GM23338 (cell line): Measurements from ENCODE around the gene HRK. TPM values are rescaled to one million over a fixed set of nuclear protein-coding genes. Genes with fewer than 3 reads are reported as not detected.

ENCODE experiments used
- ATAC-seq: fragments of 200-7000 bp; cut with Tn5 transposase; 3 replicates; pipeline ENCODE4 v1.9.1; 2020
- DNase-seq: peaks from one replicate; pipeline ENCODE4 v3.0.0-alpha.2; 2015; ENCODE audit warnings: low spot score
- H2AFZ ChIP-seq: fragments of 200-600 bp; sonication (generic); 2 replicates; pipeline ENCODE4 v1.8.0; 2016; ENCODE audit warnings: antibody characterized with exemption, mild to moderate bottlenecking, moderate library complexity
- H3F3A ChIP-seq: fragments of 200-600 bp; sonication (generic); replicated peaks from 2 replicates; pipeline ENCODE4 v1.8.0; 2017; ENCODE audit warnings: antibody characterized with exemption, mixed run types, low read depth
- H3K27ac ChIP-seq: fragments of 200-600 bp; sonication (generic); 2 replicates; pipeline ENCODE4 v1.6.1; 2016; ENCODE audit warnings: low read depth
- H3K27me3 ChIP-seq: fragments of 200-600 bp; sonication (generic); 2 replicates; pipeline ENCODE4 v1.8.0; 2016; ENCODE audit warnings: mild to moderate bottlenecking, mixed run types, moderate library complexity; ENCODE audit not compliant: insufficient read depth
- H3K36me3 ChIP-seq: fragments of 200-600 bp; sonication (generic); 2 replicates; pipeline ENCODE4 v1.8.0; 2016; ENCODE audit warnings: mild to moderate bottlenecking; ENCODE audit not compliant: insufficient read depth
- H3K4me1 ChIP-seq: fragments of 200-600 bp; sonication (generic); 2 replicates; pipeline ENCODE4 v1.8.0; 2016; ENCODE audit warnings: mild to moderate bottlenecking, moderate library complexity; ENCODE audit not compliant: insufficient read depth
- H3K4me2 ChIP-seq: fragments of 200-600 bp; sonication (generic); 2 replicates; pipeline ENCODE4 v1.7.1; 2017; ENCODE audit warnings: mixed run types
- H3K4me3 ChIP-seq: fragments of 200-600 bp; sonication (generic); 2 replicates; pipeline ENCODE4 v1.6.1; 2016; ENCODE audit warnings: mixed run types
- H3K79me2 ChIP-seq: fragments of 200-600 bp; sonication (generic); replicated peaks from 2 replicates; pipeline ENCODE4 v1.8.0; 2017; ENCODE audit warnings: mild to moderate bottlenecking; ENCODE audit not compliant: insufficient read depth
- H3K9me2 ChIP-seq: fragments of 200-600 bp; sonication (generic); 2 replicates; pipeline ENCODE4 v1.8.0; 2017; ENCODE audit not compliant: insufficient read depth
- H4K20me1 ChIP-seq: fragments of 200-600 bp; sonication (generic); replicated peaks from 2 replicates; pipeline ENCODE4 v1.8.0; 2017; ENCODE audit warnings: mild to moderate bottlenecking; ENCODE audit not compliant: insufficient read depth
- H3K27ac Mint-ChIP-seq: 2 replicates; pipeline ENCODE4 v1.8.0; 2020; ENCODE audit warnings: inconsistent platforms, mild to moderate bottlenecking, moderate library complexity, mixed read lengths
- H3K27me3 Mint-ChIP-seq: 3 replicates; pipeline ENCODE4 v1.8.0; 2022; ENCODE audit warnings: low read depth, mild to moderate bottlenecking, moderate library complexity, mixed read lengths, inconsistent platforms; ENCODE audit not compliant: insufficient read depth, poor library complexity
- H3K36me3 Mint-ChIP-seq: 3 replicates; pipeline ENCODE4 v1.8.0; 2021; ENCODE audit warnings: low read depth, mild to moderate bottlenecking, inconsistent platforms, moderate library complexity, mixed read lengths
- H3K4me1 Mint-ChIP-seq: 3 replicates; pipeline ENCODE4 v1.8.0; 2020; ENCODE audit warnings: mild to moderate bottlenecking, inconsistent platforms, mixed read lengths
- H3K4me3 Mint-ChIP-seq: 3 replicates; pipeline ENCODE4 v1.8.0; 2021; ENCODE audit warnings: moderate library complexity, mild to moderate bottlenecking, inconsistent platforms, mixed read lengths
- H3K9me3 Mint-ChIP-seq: 3 replicates; pipeline ENCODE4 v1.8.0; 2020; ENCODE audit warnings: moderate library complexity, mild to moderate bottlenecking, inconsistent platforms, mixed read lengths
- CREB1 ChIP-seq: fragments of 250-450 bp; sonication (Bioruptor Pico); IDR thresholded peaks from 2 replicates; pipeline ENCODE4 v1.5.0; 2020; ENCODE audit warnings: low read depth, mild to moderate bottlenecking, moderate library complexity
- CTCF ChIP-seq, 2 experiments: fragments of 200-600 bp in 1 of 2; sonication (generic) in 1 of 2; conservative IDR thresholded peaks; 2 replicates each; pipeline versions ENCODE4 v1.5.1 to v1.6.1; 2016 to 2017; ENCODE audit warnings: antibody characterized with exemption in 2 of 2, low read depth in 2 of 2, mild to moderate bottlenecking in 2 of 2, moderate library complexity in 1 of 2
- ETS1 ChIP-seq: IDR thresholded peaks from 2 replicates; pipeline ENCODE4 v1.6.1; 2016; ENCODE audit warnings: antibody characterized with exemption
- NANOG ChIP-seq: IDR thresholded peaks from 2 replicates; pipeline ENCODE4 v1.6.1; 2016; ENCODE audit warnings: antibody characterized with exemption, borderline replicate concordance
- POLR2AphosphoS5 ChIP-seq: IDR thresholded peaks from 2 replicates; pipeline ENCODE4 v1.6.1; 2016; ENCODE audit warnings: antibody characterized with exemption, low read depth
- REST ChIP-seq: IDR thresholded peaks from one replicate; pipeline ENCODE4 v1.6.1; 2018; ENCODE audit warnings: antibody characterized with exemption; ENCODE audit not compliant: unreplicated experiment
- ZNF114 ChIP-seq: fragments of 250-450 bp; sonication (Bioruptor Pico); IDR thresholded peaks from 2 replicates; pipeline ENCODE4 v1.5.0; 2020; ENCODE audit warnings: mild to moderate bottlenecking, moderate library complexity
- ZNF331 ChIP-seq: fragments of 250-450 bp; sonication (Bioruptor Pico); IDR thresholded peaks from 2 replicates; pipeline ENCODE4 v1.5.0; 2020; ENCODE audit warnings: low read depth, mild to moderate bottlenecking, moderate library complexity
- ZNF462 ChIP-seq: fragments of 250-450 bp; sonication (Bioruptor Pico); IDR thresholded peaks from 2 replicates; pipeline ENCODE4 v1.5.0; 2020; ENCODE audit warnings: mild to moderate bottlenecking, moderate library complexity
- polyA plus RNA-seq: library from polyadenylated mRNA; unstranded; fragments of >200 nt; fragmentation: Nextera tagmentation; extraction: Ambion mirVana; gene quantifications from 2 replicates; pipeline ENCODE4 v1.2.1, GENCODE V29; 2016
- total RNA-seq: library from RNA; depleted of rRNA; stranded (reverse); fragments of >200 nt; shearing (Covaris generic); gene quantifications from 2 replicates; pipeline ENCODE4 v1.2.3, GENCODE V29; 2014

Gene HRK
- total and polyA plus RNA-seq, 2 experiments from 2014 or later: 1.7 to 1.9 TPM

GRCh38 chr12:116806845-116807440 is 74.3 kb downstream of the HRK start:
- Histone ChIP-seq H3K36me3 (no peaks in the 10 kb centered on the region), H3F3A (no peaks in the 10 kb centered on the region), H3K4me2 (no peak overlapping the region), H3K27me3 (no peaks in the 10 kb centered on the region), H4K20me1 (no peaks in the 10 kb centered on the region; the same call in 1 of the 2 replicates), H3K9me2 (no peaks in the 10 kb centered on the region), H2AFZ (no peak overlapping the region), H3K4me1 (no peaks in the 10 kb centered on the region), H3K79me2 (no peaks in the 10 kb centered on the region), H3K27ac (no peak overlapping the region), H3K4me3 (no peak overlapping the region)
- no peak for DNase-seq
- Mint-ChIP-seq H3K4me3 (no peak overlapping the region), H3K27ac (no peak overlapping the region; the same call in 1 of the 2 replicates), H3K36me3 (no peaks in the 10 kb centered on the region), H3K9me3 (no peaks in the 10 kb centered on the region), H3K4me1 (no peaks in the 10 kb centered on the region; the same call in 2 of the 3 replicates), H3K27me3 (peaks cover 4% of the 10 kb centered on the region)
- TF ChIP-seq CREB1 (CRISPR knock-in tag): no peak
- TF ChIP-seq ZNF331: no peak
- no peak for TF ChIP-seq ZNF114
- TF ChIP-seq POLR2AphosphoS5: no peak
- no peak for TF ChIP-seq ETS1
- TF ChIP-seq REST: no peak
- no peak for TF ChIP-seq CTCF (conservative IDR thresholded peaks at IDR 0.05; ENCODE audit: low read depth in 2 of 2)
- TF ChIP-seq ZNF462: no peak
- no peak for TF ChIP-seq NANOG
- no peak for ATAC-seq
